Cardiac fibroblast (primary cell): ENCODE measurements around the gene ROBO4.

Source experiments
- DNase-seq, 2 donors: peaks; one replicate each; pipeline versions ENCODE4 v3.0.0 to v3.0.0-alpha.2; 2010; ENCODE audit warnings: low read depth in 2 of 2
- H3K4me3 ChIP-seq, 2 donors: replicated peaks in 1 of 2; 1 replicate in 1 of 2; 2 replicates in 1 of 2; pipeline ENCODE4 v1.5.1; 2011; ENCODE audit warnings: low read depth in 2 of 2, low read length in 2 of 2, mild to moderate bottlenecking in 2 of 2, moderate library complexity in 1 of 2
- TF ChIP-seq, protein P1 (sequence below): IDR thresholded peaks from one replicate; pipeline ENCODE4 v1.5.1; 2011; ENCODE audit warnings: low read depth, mild to moderate bottlenecking, low read length, inconsistent platforms

The ROBO4 gene

DNA sequence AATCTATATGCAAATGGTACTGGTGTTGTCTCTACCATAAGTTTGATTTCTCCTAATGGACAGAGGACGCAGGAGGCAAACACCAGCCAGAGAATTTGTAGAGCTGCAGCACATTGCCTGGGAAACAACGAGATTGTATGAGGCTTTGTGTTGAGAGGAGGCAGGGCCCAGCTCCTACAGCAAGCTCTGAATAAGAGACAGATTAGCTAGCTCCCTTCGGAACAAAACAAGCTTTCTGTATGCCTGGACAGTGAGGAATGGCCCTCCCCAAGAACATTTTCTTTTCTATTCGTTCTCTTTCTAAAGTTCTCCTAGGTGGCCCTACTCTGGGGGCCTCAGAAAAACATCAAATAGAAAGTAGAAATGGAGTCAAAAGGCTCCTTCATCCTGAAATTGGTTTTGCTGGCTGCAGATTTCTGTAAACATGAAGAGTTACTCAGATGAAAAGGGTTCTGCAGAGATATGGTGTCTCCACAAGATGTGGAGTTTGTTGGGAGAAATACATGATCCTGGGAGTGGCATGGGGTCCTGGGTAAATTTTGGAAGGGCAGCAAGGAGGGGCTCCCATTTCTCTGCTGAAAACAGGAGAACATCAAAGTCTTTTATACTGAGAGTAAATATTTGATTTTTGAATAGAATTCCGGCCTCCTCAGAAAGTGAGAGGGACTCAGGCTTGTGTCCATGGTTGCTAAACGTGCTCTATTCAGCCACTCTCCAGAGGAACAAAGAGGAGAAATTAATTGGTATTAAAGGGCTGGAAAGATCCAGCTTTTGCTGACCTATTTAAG lies 45.0 kb upstream of the ROBO4 start:
- TF ChIP-seq, protein P1, sequence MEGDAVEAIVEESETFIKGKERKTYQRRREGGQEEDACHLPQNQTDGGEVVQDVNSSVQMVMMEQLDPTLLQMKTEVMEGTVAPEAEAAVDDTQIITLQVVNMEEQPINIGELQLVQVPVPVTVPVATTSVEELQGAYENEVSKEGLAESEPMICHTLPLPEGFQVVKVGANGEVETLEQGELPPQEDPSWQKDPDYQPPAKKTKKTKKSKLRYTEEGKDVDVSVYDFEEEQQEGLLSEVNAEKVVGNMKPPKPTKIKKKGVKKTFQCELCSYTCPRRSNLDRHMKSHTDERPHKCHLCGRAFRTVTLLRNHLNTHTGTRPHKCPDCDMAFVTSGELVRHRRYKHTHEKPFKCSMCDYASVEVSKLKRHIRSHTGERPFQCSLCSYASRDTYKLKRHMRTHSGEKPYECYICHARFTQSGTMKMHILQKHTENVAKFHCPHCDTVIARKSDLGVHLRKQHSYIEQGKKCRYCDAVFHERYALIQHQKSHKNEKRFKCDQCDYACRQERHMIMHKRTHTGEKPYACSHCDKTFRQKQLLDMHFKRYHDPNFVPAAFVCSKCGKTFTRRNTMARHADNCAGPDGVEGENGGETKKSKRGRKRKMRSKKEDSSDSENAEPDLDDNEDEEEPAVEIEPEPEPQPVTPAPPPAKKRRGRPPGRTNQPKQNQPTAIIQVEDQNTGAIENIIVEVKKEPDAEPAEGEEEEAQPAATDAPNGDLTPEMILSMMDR: no peak
- no peak overlapping the region for H3K4me3 ChIP-seq
- DNase-seq: no peak

DNA sequence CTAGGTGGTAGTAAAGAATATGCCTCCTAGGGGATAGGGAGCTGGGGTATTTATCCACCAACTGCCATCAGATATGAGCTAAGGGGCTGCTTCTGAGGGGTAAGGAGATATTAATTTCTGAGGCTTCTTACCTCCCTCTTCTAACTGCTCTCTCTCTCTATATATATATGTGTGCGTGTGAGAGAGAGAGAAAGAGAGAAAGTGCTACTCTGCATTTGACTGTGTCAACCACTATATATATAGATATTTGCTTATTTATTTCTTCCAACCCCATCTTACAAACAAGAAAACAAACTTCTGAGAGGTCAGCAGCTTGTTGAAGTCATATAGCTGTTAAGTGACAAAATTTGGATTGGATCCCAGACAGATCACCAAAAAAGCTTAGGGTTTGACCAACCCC lies 44.0 kb upstream of the ROBO4 start:
- TF ChIP-seq, protein P1: no peak
- H3K4me3 ChIP-seq: no peak overlapping the region
- DNase-seq: no peak

DNA sequence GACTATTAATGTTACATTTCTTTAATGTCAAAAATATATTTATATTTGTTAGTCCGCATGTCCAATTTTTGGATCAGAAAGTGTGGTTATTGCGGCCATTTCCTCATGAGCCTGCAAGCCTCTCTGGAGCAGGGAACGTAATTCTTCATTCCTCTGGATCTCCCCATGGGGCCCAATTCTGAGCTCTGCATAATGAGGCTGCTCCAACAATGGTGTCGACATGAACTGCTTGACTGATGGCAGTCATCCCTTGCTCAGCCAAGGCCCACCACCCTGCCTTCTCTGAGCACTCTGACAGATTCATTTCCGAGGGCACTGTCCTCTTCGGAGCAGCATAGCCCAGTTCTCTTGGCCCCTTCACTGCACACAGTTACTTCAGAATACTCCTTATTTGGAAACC lies 41.3 kb upstream of the ROBO4 start:
- TF ChIP-seq, protein P1: no peak
- no peak for DNase-seq

DNA sequence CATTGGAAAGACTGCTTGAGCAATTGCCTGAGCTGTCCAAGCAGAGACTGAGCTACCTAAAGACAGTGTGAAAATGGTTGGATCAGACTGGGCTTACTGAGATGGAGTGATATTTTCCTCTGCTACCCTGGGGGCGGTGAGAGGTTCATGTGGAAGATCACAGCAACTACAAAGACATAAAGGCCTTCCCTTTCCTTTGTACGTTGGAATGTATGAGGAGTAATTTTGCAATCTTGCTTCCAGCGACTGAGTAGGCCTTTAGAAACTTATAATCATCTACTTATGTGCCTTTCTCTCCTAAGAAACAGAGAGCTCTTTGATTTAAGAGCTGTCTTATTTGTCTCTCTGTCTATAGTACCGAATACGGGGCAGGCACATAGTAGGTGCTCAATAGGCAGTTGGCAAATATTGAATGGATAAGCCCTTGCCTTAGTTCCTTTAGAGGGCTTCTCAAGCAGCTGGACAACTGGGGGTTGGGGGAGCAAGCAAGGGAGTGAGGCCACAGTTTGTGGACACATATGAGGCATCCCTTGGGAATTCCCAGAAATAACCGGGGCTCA lies 40.6 kb upstream of the ROBO4 start:
- DNase-seq: no peak
- H3K4me3 ChIP-seq: no peak overlapping the region
- TF ChIP-seq, protein P1: no peak

More for the DNA sequence above, 41.3 kb upstream of the ROBO4 start:
- H3K4me3 ChIP-seq: no peak overlapping the region

DNA sequence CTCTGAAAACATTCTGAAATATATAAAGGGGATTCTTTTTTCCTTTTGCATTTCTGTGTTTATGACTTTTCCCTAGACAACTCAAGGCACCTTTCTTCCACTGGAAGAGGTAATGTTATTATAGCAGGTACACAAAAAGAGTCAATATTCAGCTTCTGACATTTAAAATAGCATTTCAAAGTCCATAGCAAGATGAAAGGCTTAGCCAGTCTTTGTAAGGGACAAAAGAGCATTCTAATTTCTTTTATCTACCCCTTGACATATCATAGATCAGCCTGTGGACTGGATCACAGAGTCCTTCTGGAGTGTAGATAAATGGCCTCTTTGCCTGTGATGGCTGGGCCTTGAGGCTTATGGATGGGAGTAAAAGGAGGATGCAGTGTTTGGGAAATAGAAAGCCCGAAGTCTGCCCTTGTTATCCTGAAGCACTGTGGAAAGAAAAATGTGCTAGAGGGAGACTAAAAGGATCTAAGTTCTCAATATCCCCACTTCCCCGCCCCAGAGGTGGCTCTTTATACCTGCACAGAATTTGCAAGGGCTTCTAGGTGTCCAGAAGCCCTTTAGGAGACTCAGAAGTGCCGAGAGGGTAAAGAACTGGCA lies 39.8 kb upstream of the ROBO4 start:
- no peak for DNase-seq
- TF ChIP-seq, protein P1: no peak
- H3K4me3 ChIP-seq: no peak overlapping the region

DNA sequence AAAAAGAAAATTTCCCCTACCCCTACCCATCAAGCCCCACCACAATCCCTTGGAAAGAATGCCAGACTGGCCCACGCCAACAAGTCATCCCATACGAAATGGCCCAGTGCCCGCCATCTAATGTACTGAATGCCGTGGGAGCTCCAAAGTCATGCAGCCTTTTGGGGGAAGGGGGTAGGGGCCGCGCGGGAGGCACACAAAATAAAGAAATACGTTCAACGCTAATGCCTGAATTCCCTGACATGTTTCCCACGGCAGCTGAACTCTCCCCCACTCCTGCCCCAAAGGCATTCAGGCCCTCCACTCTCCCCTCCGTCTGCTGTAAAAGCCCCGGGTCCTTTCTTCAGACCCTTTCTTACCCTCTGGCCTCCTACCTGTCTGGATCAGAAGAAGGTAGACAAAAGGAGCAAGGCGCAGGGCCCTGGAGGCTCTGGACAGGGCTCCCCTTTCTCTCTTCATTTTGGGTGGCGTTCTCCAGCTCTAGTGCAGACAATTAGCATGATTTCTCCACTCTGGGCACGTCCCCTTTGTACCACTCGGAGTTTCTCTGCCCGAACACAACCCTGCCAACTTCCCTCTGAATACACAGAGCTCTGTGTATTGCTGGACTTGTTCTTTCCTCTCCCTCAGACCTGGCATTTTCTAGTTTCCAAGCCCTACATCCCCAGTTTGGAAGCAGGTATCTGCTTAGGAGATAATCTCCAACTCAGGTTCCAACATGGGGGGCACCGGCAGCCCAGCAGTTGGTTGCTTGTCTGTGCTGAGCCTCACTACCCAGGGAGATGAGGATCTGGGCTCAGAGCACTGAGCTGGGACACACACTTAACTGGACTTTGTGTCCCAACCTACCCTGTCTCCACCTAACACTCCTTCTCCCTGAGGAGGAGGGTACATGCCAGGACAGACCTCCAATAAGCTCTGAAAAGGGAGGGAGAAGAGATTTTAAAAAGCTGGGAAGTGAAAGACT lies 38.2 kb upstream of the ROBO4 start, which contains the start of gene HEPACAM:
Gene HEPACAM (minus strand): TSS at position 500 of the 967 bp plus-strand sequence. CDS start 41 bp downstream, at position 459.
- no peak within 1 kb of the TSS for H3K4me3 ChIP-seq
- DNase-seq: no peak
- TF ChIP-seq, protein P1: no peak
